HCT116 (cell line): ENCODE data around the gene CDK14. TPM values are rescaled to one million over a fixed set of nuclear protein-coding genes. Genes with fewer than 3 reads are reported as not detected.

ENCODE experiments used
- ATAC-seq: fragments of 200-7000 bp; cut with Tn5 transposase; 2 replicates; pipeline ENCODE4 v1.9.1; 2020; ENCODE audit warnings: mild to moderate bottlenecking, moderate library complexity
- BruUV-seq: library from RNA; stranded (reverse); fragments of 400-500 nt; replicated peaks from 2 replicates; lab custom pipeline; 2021; lab: Mats Ljungman, UMichigan
- CTCF ChIA-PET: fragments of 300-600 bp; sonication (Branson Sonifier 250); formaldehyde crosslinking; loops from one replicate; lab custom pipeline; 2021; ENCODE audit warnings: antibody characterized with exemption; lab: Charles Lee
- POLR2A ChIA-PET: fragments of 300-600, 350-600 bp; sonication (Branson Sonifier 250); formaldehyde crosslinking; loops from one replicate; lab custom pipeline; 2021; ENCODE audit warnings: antibody characterized with exemption; lab: Charles Lee
- RAD21 ChIA-PET, 2 experiments: fragments of 300-600 bp; sonication (Branson Sonifier 250); formaldehyde crosslinking; loops; one replicate each; lab custom pipeline; 2023; ENCODE audit warnings: low total read pairs in 2 of 2; ENCODE audit not compliant: uncharacterized antibody in 2 of 2, unreplicated experiment in 2 of 2, low non-redundant PET in 1 of 2; lab: Charles Lee
- DNase-seq: peaks from one replicate; pipeline ENCODE4 v3.0.0-alpha.2; 2010; ENCODE audit warnings: low read depth, low spot score
- H2AFZ ChIP-seq: fragments of 200-600 bp; shearing (Covaris generic), sonication (generic); 2 replicates; pipeline ENCODE4 v1.6.1; 2017; ENCODE audit warnings: low read depth, mixed run types, mixed read lengths, antibody characterized with exemption, low read length; ENCODE audit not compliant: poor library complexity, severe bottlenecking
- H3K27ac ChIP-seq: 2 replicates; pipeline ENCODE4 v1.5.1; 2012; ENCODE audit warnings: low read depth, low read length
- H3K27me3 ChIP-seq: fragments of 200-600 bp; sonication (generic); 2 replicates; pipeline ENCODE4 v1.6.1; 2016; ENCODE audit warnings: mixed run types, low read length, mixed read lengths; ENCODE audit not compliant: insufficient read depth
- H3K36me3 ChIP-seq, 2 experiments: fragments of 200-500 bp in 1 of 2; fragments of 200-600 bp in 1 of 2; sonication (Bioruptor generic) in 1 of 2; sonication (generic) in 1 of 2; 2 replicates each; pipeline versions ENCODE4 v1.5.1 to v1.6.1; 2014 to 2016; ENCODE audit warnings: low read length in 2 of 2, inconsistent platforms in 1 of 2, mixed read lengths in 1 of 2, mixed run types in 1 of 2; ENCODE audit not compliant: insufficient read depth in 2 of 2, control insufficient read depth in 1 of 2
- H3K4me1 ChIP-seq, 2 experiments: fragments of 200-600 bp in 1 of 2; sonication (generic) in 1 of 2; 2 replicates each; pipeline versions ENCODE4 v1.5.1 to v1.6.1; 2012 to 2017; ENCODE audit warnings: low read length in 2 of 2, inconsistent platforms in 1 of 2, mild to moderate bottlenecking in 1 of 2, mixed read lengths in 1 of 2, mixed run types in 1 of 2, moderate library complexity in 1 of 2; ENCODE audit not compliant: insufficient read depth in 2 of 2, control insufficient read depth in 1 of 2
- H3K4me2 ChIP-seq: fragments of 200-600 bp; sonication (generic); 2 replicates; pipeline ENCODE4 v1.6.1; 2017; ENCODE audit warnings: mixed run types, low read length, mixed read lengths
- H3K4me3 ChIP-seq, 2 experiments: fragments of 200-600 bp in 1 of 2; sonication (generic) in 1 of 2; replicated peaks in 1 of 2; 2 replicates each; pipeline ENCODE4 v1.5.1; 2011 to 2016; ENCODE audit warnings: low read length in 2 of 2, control low read depth in 1 of 2, low read depth in 1 of 2, mild to moderate bottlenecking in 1 of 2, mixed read lengths in 1 of 2, mixed run types in 1 of 2
- H3K79me2 ChIP-seq: fragments of 200-600 bp; sonication (generic); 2 replicates; pipeline ENCODE4 v1.6.1; 2017; ENCODE audit warnings: mild to moderate bottlenecking, mixed run types, low read length, moderate library complexity, mixed read lengths; ENCODE audit not compliant: insufficient read depth
- H3K9ac ChIP-seq: fragments of 200-600 bp; sonication (generic); 2 replicates; pipeline ENCODE4 v1.6.1; 2016; ENCODE audit warnings: low read length, mixed read lengths
- H3K9me2 ChIP-seq: fragments of 200-600 bp; sonication (generic), shearing (Covaris generic); 2 replicates; pipeline ENCODE4 v1.6.1; 2017; ENCODE audit warnings: mixed run types, mild to moderate bottlenecking, moderate library complexity; ENCODE audit not compliant: insufficient read depth
- H3K9me3 ChIP-seq, 2 experiments: fragments of 200-500 bp in 1 of 2; fragments of 200-600 bp in 1 of 2; sonication (Bioruptor generic) in 1 of 2; sonication (generic) in 1 of 2; 2 replicates each; pipeline ENCODE4 v1.6.1; 2014 to 2017; ENCODE audit warnings: low read length in 2 of 2, mixed read lengths in 2 of 2, inconsistent platforms in 1 of 2, low read depth in 1 of 2, mild to moderate bottlenecking in 1 of 2, mixed run types in 1 of 2, moderate library complexity in 1 of 2; ENCODE audit not compliant: control insufficient read depth in 1 of 2, insufficient read depth in 1 of 2
- H4K20me1 ChIP-seq: fragments of 200-600 bp; sonication (generic), shearing (Covaris generic); 2 replicates; pipeline ENCODE4 v1.6.1; 2017; ENCODE audit warnings: mixed run types, mild to moderate bottlenecking, moderate library complexity; ENCODE audit not compliant: insufficient read depth
- CBX3 ChIP-seq: IDR thresholded peaks from 2 replicates; pipeline ENCODE4 v1.6.1; 2012; ENCODE audit warnings: low read depth
- EGR1 ChIP-seq: IDR thresholded peaks from 2 replicates; pipeline ENCODE4 v1.6.1; 2012; ENCODE audit warnings: low read depth
- EZH2phosphoT487 ChIP-seq: fragments of 200-600 bp; IDR thresholded peaks from 2 replicates; pipeline ENCODE4 v1.6.1; 2018; ENCODE audit warnings: antibody characterized with exemption, borderline replicate concordance
- POLR2A ChIP-seq: IDR thresholded peaks from 2 replicates; pipeline ENCODE4 v1.7.0; 2011; ENCODE audit warnings: borderline replicate concordance; ENCODE audit not compliant: insufficient read depth, insufficient read length; ENCODE audit errors: extremely low read depth
- RAD21 ChIP-seq: IDR thresholded peaks from 2 replicates; pipeline ENCODE4 v1.6.1; 2012; ENCODE audit warnings: low read depth, mild to moderate bottlenecking
- YY1 ChIP-seq: IDR thresholded peaks from 2 replicates; pipeline ENCODE4 v1.6.1; 2011; ENCODE audit warnings: low read length, low read depth, moderate library complexity, mild to moderate bottlenecking; ENCODE audit not compliant: insufficient replicate concordance; ENCODE audit errors: extremely low read depth
- ZBTB33 ChIP-seq: IDR thresholded peaks from 2 replicates; pipeline ENCODE4 v1.6.1; 2011; ENCODE audit warnings: mild to moderate bottlenecking, low read length, moderate library complexity; ENCODE audit not compliant: insufficient replicate concordance; ENCODE audit errors: extremely low read depth
- intact Hi-C: fragments of 100-400 bp; cut with micrococcal nuclease; formaldehyde crosslinking; loops from 2 replicates; pipeline ENCODE4 v1.10.0; 2022
- total RNA-seq: library from RNA; stranded (reverse); gene quantifications from one replicate; pipeline ENCODE4 v1.2.1, GENCODE V29; 2021; ENCODE audit not compliant: unreplicated experiment
- TF ChIP-seq, protein P1 (sequence below): IDR thresholded peaks from 2 replicates; pipeline ENCODE4 v1.6.1; 2012; ENCODE audit warnings: low read depth

CDK14 gene
- total RNA-seq, 1 experiment from 2014 or later: 10.2 TPM

DNA sequence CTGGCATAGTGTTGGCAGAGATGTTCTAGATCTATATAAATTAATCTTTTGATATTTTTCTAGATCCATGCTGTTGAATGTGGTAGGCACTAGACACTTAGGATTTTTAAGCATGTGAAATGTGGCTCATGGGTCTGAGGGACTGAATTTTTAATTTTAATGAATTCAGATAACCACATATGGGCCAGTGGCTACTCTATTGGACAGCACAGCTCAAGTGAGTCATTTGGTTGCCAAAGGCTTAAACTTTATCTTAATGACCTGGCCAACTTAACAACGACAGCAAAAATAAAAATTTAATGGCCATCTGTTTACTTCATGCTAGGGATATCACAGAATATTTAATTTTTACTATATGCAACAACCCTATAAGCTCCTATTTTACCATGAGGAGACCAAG, 61.4 kb downstream of the CDK14 start:
- H3K4me3 ChIP-seq: no peak overlapping the region
- no peak for DNase-seq
- ATAC-seq: no peak
- no peaks in the 10 kb centered on the region for H3K27me3 ChIP-seq
- H3K9ac ChIP-seq: no peak overlapping the region
- RAD21 ChIA-PET: no interaction called here
- POLR2A ChIA-PET: no interaction called here
- TF ChIP-seq EGR1: no peak
- no peak for TF ChIP-seq POLR2A
- TF ChIP-seq ZBTB33: no peak
- no peak for TF ChIP-seq RAD21
- TF ChIP-seq EZH2phosphoT487: no peak
- TF ChIP-seq, protein P1, sequence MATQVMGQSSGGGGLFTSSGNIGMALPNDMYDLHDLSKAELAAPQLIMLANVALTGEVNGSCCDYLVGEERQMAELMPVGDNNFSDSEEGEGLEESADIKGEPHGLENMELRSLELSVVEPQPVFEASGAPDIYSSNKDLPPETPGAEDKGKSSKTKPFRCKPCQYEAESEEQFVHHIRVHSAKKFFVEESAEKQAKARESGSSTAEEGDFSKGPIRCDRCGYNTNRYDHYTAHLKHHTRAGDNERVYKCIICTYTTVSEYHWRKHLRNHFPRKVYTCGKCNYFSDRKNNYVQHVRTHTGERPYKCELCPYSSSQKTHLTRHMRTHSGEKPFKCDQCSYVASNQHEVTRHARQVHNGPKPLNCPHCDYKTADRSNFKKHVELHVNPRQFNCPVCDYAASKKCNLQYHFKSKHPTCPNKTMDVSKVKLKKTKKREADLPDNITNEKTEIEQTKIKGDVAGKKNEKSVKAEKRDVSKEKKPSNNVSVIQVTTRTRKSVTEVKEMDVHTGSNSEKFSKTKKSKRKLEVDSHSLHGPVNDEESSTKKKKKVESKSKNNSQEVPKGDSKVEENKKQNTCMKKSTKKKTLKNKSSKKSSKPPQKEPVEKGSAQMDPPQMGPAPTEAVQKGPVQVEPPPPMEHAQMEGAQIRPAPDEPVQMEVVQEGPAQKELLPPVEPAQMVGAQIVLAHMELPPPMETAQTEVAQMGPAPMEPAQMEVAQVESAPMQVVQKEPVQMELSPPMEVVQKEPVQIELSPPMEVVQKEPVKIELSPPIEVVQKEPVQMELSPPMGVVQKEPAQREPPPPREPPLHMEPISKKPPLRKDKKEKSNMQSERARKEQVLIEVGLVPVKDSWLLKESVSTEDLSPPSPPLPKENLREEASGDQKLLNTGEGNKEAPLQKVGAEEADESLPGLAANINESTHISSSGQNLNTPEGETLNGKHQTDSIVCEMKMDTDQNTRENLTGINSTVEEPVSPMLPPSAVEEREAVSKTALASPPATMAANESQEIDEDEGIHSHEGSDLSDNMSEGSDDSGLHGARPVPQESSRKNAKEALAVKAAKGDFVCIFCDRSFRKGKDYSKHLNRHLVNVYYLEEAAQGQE: no peak
- no peak for TF ChIP-seq YY1
- TF ChIP-seq CBX3: no peak
- intact Hi-C loops: no loop called here
- H3K36me3 ChIP-seq: no peaks in the 10 kb centered on the region
- no peak overlapping the region for H3K27ac ChIP-seq
- H2AFZ ChIP-seq: no peak overlapping the region
- no peaks in the 10 kb centered on the region for H3K9me2 ChIP-seq
- no peaks in the 10 kb centered on the region for H4K20me1 ChIP-seq
- H3K4me1 ChIP-seq: no peaks in the 10 kb centered on the region
- CTCF ChIA-PET: no interaction called here
- no peak overlapping the region for H3K4me2 ChIP-seq
- no peaks in the 10 kb centered on the region for H3K79me2 ChIP-seq
- H3K9me3 ChIP-seq: no peaks in the 10 kb centered on the region
- BruUV-seq: no TSS peak
